GM23338 (cell line): ENCODE data around the gene GNPTAB.

ENCODE experiments used
- CREB1 ChIP-seq: fragments of 250-450 bp; sonication (Bioruptor Pico); IDR thresholded peaks from 2 replicates; pipeline ENCODE4 v1.5.0; 2020; ENCODE audit warnings: low read depth, mild to moderate bottlenecking, moderate library complexity
- ETS1 ChIP-seq: IDR thresholded peaks from 2 replicates; pipeline ENCODE4 v1.6.1; 2016; ENCODE audit warnings: antibody characterized with exemption
- EZH2 ChIP-seq: fragments of 200-600 bp; sonication (generic); IDR thresholded peaks from one replicate; pipeline ENCODE4 v1.8.0; 2017; ENCODE audit warnings: antibody characterized with exemption, mild to moderate bottlenecking, low read depth; ENCODE audit not compliant: unreplicated experiment
- EZH2phosphoT487 ChIP-seq: fragments of 200-600 bp; sonication (generic); IDR thresholded peaks from one replicate; pipeline ENCODE4 v1.8.1; 2018; ENCODE audit warnings: antibody characterized with exemption; ENCODE audit not compliant: unreplicated experiment
- POLR2AphosphoS5 ChIP-seq: IDR thresholded peaks from 2 replicates; pipeline ENCODE4 v1.6.1; 2016; ENCODE audit warnings: antibody characterized with exemption, low read depth
- ZNF331 ChIP-seq: fragments of 250-450 bp; sonication (Bioruptor Pico); IDR thresholded peaks from 2 replicates; pipeline ENCODE4 v1.5.0; 2020; ENCODE audit warnings: low read depth, mild to moderate bottlenecking, moderate library complexity
- TF ChIP-seq, protein P1 (sequence below), 2 experiments: fragments of 200-600 bp in 1 of 2; sonication (generic) in 1 of 2; conservative IDR thresholded peaks; 2 replicates each; pipeline versions ENCODE4 v1.5.1 to v1.6.1; 2016 to 2017; ENCODE audit warnings: antibody characterized with exemption in 2 of 2, low read depth in 2 of 2, mild to moderate bottlenecking in 2 of 2, moderate library complexity in 1 of 2
- TF ChIP-seq, protein P2 (sequence below): IDR thresholded peaks from one replicate; pipeline ENCODE4 v1.6.1; 2018; ENCODE audit warnings: antibody characterized with exemption; ENCODE audit not compliant: unreplicated experiment

GRCh38 chr12:101863981-101864380 is 33.2 kb upstream of the GNPTAB start:
- TF ChIP-seq, protein P1, sequence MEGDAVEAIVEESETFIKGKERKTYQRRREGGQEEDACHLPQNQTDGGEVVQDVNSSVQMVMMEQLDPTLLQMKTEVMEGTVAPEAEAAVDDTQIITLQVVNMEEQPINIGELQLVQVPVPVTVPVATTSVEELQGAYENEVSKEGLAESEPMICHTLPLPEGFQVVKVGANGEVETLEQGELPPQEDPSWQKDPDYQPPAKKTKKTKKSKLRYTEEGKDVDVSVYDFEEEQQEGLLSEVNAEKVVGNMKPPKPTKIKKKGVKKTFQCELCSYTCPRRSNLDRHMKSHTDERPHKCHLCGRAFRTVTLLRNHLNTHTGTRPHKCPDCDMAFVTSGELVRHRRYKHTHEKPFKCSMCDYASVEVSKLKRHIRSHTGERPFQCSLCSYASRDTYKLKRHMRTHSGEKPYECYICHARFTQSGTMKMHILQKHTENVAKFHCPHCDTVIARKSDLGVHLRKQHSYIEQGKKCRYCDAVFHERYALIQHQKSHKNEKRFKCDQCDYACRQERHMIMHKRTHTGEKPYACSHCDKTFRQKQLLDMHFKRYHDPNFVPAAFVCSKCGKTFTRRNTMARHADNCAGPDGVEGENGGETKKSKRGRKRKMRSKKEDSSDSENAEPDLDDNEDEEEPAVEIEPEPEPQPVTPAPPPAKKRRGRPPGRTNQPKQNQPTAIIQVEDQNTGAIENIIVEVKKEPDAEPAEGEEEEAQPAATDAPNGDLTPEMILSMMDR (conservative IDR thresholded peaks at IDR 0.05; ENCODE audit: low read depth in 2 of 2) = no peak
- TF ChIP-seq, protein P2, sequence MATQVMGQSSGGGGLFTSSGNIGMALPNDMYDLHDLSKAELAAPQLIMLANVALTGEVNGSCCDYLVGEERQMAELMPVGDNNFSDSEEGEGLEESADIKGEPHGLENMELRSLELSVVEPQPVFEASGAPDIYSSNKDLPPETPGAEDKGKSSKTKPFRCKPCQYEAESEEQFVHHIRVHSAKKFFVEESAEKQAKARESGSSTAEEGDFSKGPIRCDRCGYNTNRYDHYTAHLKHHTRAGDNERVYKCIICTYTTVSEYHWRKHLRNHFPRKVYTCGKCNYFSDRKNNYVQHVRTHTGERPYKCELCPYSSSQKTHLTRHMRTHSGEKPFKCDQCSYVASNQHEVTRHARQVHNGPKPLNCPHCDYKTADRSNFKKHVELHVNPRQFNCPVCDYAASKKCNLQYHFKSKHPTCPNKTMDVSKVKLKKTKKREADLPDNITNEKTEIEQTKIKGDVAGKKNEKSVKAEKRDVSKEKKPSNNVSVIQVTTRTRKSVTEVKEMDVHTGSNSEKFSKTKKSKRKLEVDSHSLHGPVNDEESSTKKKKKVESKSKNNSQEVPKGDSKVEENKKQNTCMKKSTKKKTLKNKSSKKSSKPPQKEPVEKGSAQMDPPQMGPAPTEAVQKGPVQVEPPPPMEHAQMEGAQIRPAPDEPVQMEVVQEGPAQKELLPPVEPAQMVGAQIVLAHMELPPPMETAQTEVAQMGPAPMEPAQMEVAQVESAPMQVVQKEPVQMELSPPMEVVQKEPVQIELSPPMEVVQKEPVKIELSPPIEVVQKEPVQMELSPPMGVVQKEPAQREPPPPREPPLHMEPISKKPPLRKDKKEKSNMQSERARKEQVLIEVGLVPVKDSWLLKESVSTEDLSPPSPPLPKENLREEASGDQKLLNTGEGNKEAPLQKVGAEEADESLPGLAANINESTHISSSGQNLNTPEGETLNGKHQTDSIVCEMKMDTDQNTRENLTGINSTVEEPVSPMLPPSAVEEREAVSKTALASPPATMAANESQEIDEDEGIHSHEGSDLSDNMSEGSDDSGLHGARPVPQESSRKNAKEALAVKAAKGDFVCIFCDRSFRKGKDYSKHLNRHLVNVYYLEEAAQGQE = no peak
- TF ChIP-seq EZH2phosphoT487 (no peak), EZH2 (no peak), ZNF331 (CRISPR knock-in tag) (no peak), POLR2AphosphoS5 (no peak), CREB1 (CRISPR knock-in tag) (no peak), ETS1 (no peak)
